Measurements from ENCODE around the gene TMEM169.

GRCh38 chr2:216107320-216107719, 25.6 kb downstream of the TMEM169 start:
- no peak for TF ChIP-seq CTCF (IDR thresholded peaks at IDR 0.05; ENCODE audit: poor library complexity, severe bottlenecking)
- TF ChIP-seq RAD21 (conservative IDR thresholded peaks at IDR 0.05): no peak
- TF ChIP-seq EZH2 (IDR thresholded peaks at IDR 0.05; ENCODE audit: borderline replicate concordance, insufficient read depth, low read length, poor library complexity, severe bottlenecking): no peak
- no peak for TF ChIP-seq POLR2AphosphoS5 (IDR thresholded peaks at IDR 0.05)
- no peak for TF ChIP-seq REST (IDR thresholded peaks at IDR 0.05; ENCODE audit: borderline replicate concordance)
- no peak for TF ChIP-seq TAF1 (IDR thresholded peaks at IDR 0.05; ENCODE audit: low read depth)
- TF ChIP-seq EP300 (conservative IDR thresholded peaks at IDR 0.05; ENCODE audit: poor library complexity, severe bottlenecking): no peak

All from neural cell (in vitro differentiated cells).